GM23338 (cell line): ENCODE results near the gene ABI1. TPM values are rescaled to one million over a fixed set of nuclear protein-coding genes. Genes with fewer than 3 reads are reported as not detected.

Experiments used
- ATAC-seq: fragments of 200-7000 bp; cut with Tn5 transposase; 3 replicates; pipeline ENCODE4 v1.9.1; 2020
- DNase-seq: peaks from one replicate; pipeline ENCODE4 v3.0.0-alpha.2; 2015; ENCODE audit warnings: low spot score
- H2AFZ ChIP-seq: fragments of 200-600 bp; sonication (generic); 2 replicates; pipeline ENCODE4 v1.8.0; 2016; ENCODE audit warnings: antibody characterized with exemption, mild to moderate bottlenecking, moderate library complexity
- H3F3A ChIP-seq: fragments of 200-600 bp; sonication (generic); replicated peaks from 2 replicates; pipeline ENCODE4 v1.8.0; 2017; ENCODE audit warnings: antibody characterized with exemption, mixed run types, low read depth
- H3K27ac ChIP-seq: fragments of 200-600 bp; sonication (generic); 2 replicates; pipeline ENCODE4 v1.6.1; 2016; ENCODE audit warnings: low read depth
- H3K27me3 ChIP-seq: fragments of 200-600 bp; sonication (generic); 2 replicates; pipeline ENCODE4 v1.8.0; 2016; ENCODE audit warnings: mild to moderate bottlenecking, mixed run types, moderate library complexity; ENCODE audit not compliant: insufficient read depth
- H3K36me3 ChIP-seq: fragments of 200-600 bp; sonication (generic); 2 replicates; pipeline ENCODE4 v1.8.0; 2016; ENCODE audit warnings: mild to moderate bottlenecking; ENCODE audit not compliant: insufficient read depth
- H3K4me1 ChIP-seq: fragments of 200-600 bp; sonication (generic); 2 replicates; pipeline ENCODE4 v1.8.0; 2016; ENCODE audit warnings: mild to moderate bottlenecking, moderate library complexity; ENCODE audit not compliant: insufficient read depth
- H3K4me2 ChIP-seq: fragments of 200-600 bp; sonication (generic); 2 replicates; pipeline ENCODE4 v1.7.1; 2017; ENCODE audit warnings: mixed run types
- H3K4me3 ChIP-seq: fragments of 200-600 bp; sonication (generic); 2 replicates; pipeline ENCODE4 v1.6.1; 2016; ENCODE audit warnings: mixed run types
- H3K79me2 ChIP-seq: fragments of 200-600 bp; sonication (generic); replicated peaks from 2 replicates; pipeline ENCODE4 v1.8.0; 2017; ENCODE audit warnings: mild to moderate bottlenecking; ENCODE audit not compliant: insufficient read depth
- H3K9me2 ChIP-seq: fragments of 200-600 bp; sonication (generic); 2 replicates; pipeline ENCODE4 v1.8.0; 2017; ENCODE audit not compliant: insufficient read depth
- H4K20me1 ChIP-seq: fragments of 200-600 bp; sonication (generic); replicated peaks from 2 replicates; pipeline ENCODE4 v1.8.0; 2017; ENCODE audit warnings: mild to moderate bottlenecking; ENCODE audit not compliant: insufficient read depth
- H3K27ac Mint-ChIP-seq: 2 replicates; pipeline ENCODE4 v1.8.0; 2020; ENCODE audit warnings: inconsistent platforms, mild to moderate bottlenecking, moderate library complexity, mixed read lengths
- H3K27me3 Mint-ChIP-seq: 3 replicates; pipeline ENCODE4 v1.8.0; 2022; ENCODE audit warnings: low read depth, mild to moderate bottlenecking, moderate library complexity, mixed read lengths, inconsistent platforms; ENCODE audit not compliant: insufficient read depth, poor library complexity
- H3K36me3 Mint-ChIP-seq: 3 replicates; pipeline ENCODE4 v1.8.0; 2021; ENCODE audit warnings: low read depth, mild to moderate bottlenecking, inconsistent platforms, moderate library complexity, mixed read lengths
- H3K4me1 Mint-ChIP-seq: 3 replicates; pipeline ENCODE4 v1.8.0; 2020; ENCODE audit warnings: mild to moderate bottlenecking, inconsistent platforms, mixed read lengths
- H3K4me3 Mint-ChIP-seq: 3 replicates; pipeline ENCODE4 v1.8.0; 2021; ENCODE audit warnings: moderate library complexity, mild to moderate bottlenecking, inconsistent platforms, mixed read lengths
- H3K9me3 Mint-ChIP-seq: 3 replicates; pipeline ENCODE4 v1.8.0; 2020; ENCODE audit warnings: moderate library complexity, mild to moderate bottlenecking, inconsistent platforms, mixed read lengths
- CREB1 ChIP-seq: fragments of 250-450 bp; sonication (Bioruptor Pico); IDR thresholded peaks from 2 replicates; pipeline ENCODE4 v1.5.0; 2020; ENCODE audit warnings: low read depth, mild to moderate bottlenecking, moderate library complexity
- EZH2 ChIP-seq: fragments of 200-600 bp; sonication (generic); IDR thresholded peaks from one replicate; pipeline ENCODE4 v1.8.0; 2017; ENCODE audit warnings: antibody characterized with exemption, mild to moderate bottlenecking, low read depth; ENCODE audit not compliant: unreplicated experiment
- EZH2phosphoT487 ChIP-seq: fragments of 200-600 bp; sonication (generic); IDR thresholded peaks from one replicate; pipeline ENCODE4 v1.8.1; 2018; ENCODE audit warnings: antibody characterized with exemption; ENCODE audit not compliant: unreplicated experiment
- NANOG ChIP-seq: IDR thresholded peaks from 2 replicates; pipeline ENCODE4 v1.6.1; 2016; ENCODE audit warnings: antibody characterized with exemption, borderline replicate concordance
- POLR2AphosphoS5 ChIP-seq: IDR thresholded peaks from 2 replicates; pipeline ENCODE4 v1.6.1; 2016; ENCODE audit warnings: antibody characterized with exemption, low read depth
- STAT1 ChIP-seq: IDR thresholded peaks from one replicate; pipeline ENCODE4 v1.6.1; 2016; ENCODE audit warnings: antibody characterized with exemption; ENCODE audit not compliant: unreplicated experiment
- ZNF114 ChIP-seq: fragments of 250-450 bp; sonication (Bioruptor Pico); IDR thresholded peaks from 2 replicates; pipeline ENCODE4 v1.5.0; 2020; ENCODE audit warnings: mild to moderate bottlenecking, moderate library complexity
- ZNF331 ChIP-seq: fragments of 250-450 bp; sonication (Bioruptor Pico); IDR thresholded peaks from 2 replicates; pipeline ENCODE4 v1.5.0; 2020; ENCODE audit warnings: low read depth, mild to moderate bottlenecking, moderate library complexity
- polyA plus RNA-seq: library from polyadenylated mRNA; unstranded; fragments of >200 nt; fragmentation: Nextera tagmentation; extraction: Ambion mirVana; gene quantifications from 2 replicates; pipeline ENCODE4 v1.2.1, GENCODE V29; 2016
- total RNA-seq: library from RNA; depleted of rRNA; stranded (reverse); fragments of >200 nt; shearing (Covaris generic); gene quantifications from 2 replicates; pipeline ENCODE4 v1.2.3, GENCODE V29; 2014
- TF ChIP-seq, protein P1 (sequence below): IDR thresholded peaks from one replicate; pipeline ENCODE4 v1.6.1; 2018; ENCODE audit warnings: antibody characterized with exemption; ENCODE audit not compliant: unreplicated experiment
- TF ChIP-seq, protein P2 (sequence below), 2 experiments: fragments of 200-600 bp in 1 of 2; sonication (generic) in 1 of 2; conservative IDR thresholded peaks; 2 replicates each; pipeline versions ENCODE4 v1.5.1 to v1.6.1; 2016 to 2017; ENCODE audit warnings: antibody characterized with exemption in 2 of 2, low read depth in 2 of 2, mild to moderate bottlenecking in 2 of 2, moderate library complexity in 1 of 2
- TF ChIP-seq, protein P3 (sequence below): IDR thresholded peaks from 2 replicates; pipeline ENCODE4 v1.6.1; 2016; ENCODE audit warnings: antibody characterized with exemption

The ABI1 gene
- total and polyA plus RNA-seq, 2 experiments from 2014 or later: 22.3 to 30.7 TPM

DNA sequence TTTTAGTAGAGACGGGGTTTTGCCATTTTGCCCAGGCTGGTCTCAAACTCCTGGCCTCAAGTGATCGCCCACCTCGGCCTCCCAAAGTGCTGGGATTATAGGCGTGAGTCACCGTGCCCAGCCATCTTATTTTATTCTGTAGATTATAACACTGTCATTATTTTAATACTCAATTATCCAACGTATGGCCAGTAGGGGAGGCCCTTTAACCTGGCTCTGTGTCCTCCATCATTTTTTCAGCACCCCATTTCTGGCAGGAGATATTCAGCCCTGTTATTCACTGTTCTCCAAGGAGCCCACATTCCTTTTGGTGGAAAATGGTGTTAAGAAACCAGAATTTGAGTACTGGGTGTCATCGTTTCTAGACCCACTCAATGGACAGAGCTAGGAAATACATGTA, 131.8 kb downstream of the ABI1 start:
- Histone ChIP-seq H3K27ac (no peak overlapping the region), H3K9me2 (no peaks in the 10 kb centered on the region), H3K4me1 (no peaks in the 10 kb centered on the region), H2AFZ (no peak overlapping the region), H3K36me3 (0 out of 2 replicates have a peak, but pooled peaks cover 19% of the 10 kb centered on the region), H3F3A (no peaks in the 10 kb centered on the region), H3K4me2 (no peak overlapping the region), H3K4me3 (no peak overlapping the region), H3K27me3 (no peaks in the 10 kb centered on the region), H4K20me1 (peaks cover 7% of the 10 kb centered on the region; the same call in 1 of the 2 replicates), H3K79me2 (no peaks in the 10 kb centered on the region)
- Mint-ChIP-seq H3K27ac (no peak overlapping the region), H3K4me3 (no peak overlapping the region), H3K27me3 (peaks cover 4% of the 10 kb centered on the region), H3K9me3 (no peaks in the 10 kb centered on the region), H3K4me1 (peaks cover 6% of the 10 kb centered on the region; the same call in 1 of the 3 replicates), H3K36me3 (peaks cover 71% of the 10 kb centered on the region)
- DNase-seq (no peak), ATAC-seq (no peak)
- no peak for TF ChIP-seq STAT1
- TF ChIP-seq, protein P1, sequence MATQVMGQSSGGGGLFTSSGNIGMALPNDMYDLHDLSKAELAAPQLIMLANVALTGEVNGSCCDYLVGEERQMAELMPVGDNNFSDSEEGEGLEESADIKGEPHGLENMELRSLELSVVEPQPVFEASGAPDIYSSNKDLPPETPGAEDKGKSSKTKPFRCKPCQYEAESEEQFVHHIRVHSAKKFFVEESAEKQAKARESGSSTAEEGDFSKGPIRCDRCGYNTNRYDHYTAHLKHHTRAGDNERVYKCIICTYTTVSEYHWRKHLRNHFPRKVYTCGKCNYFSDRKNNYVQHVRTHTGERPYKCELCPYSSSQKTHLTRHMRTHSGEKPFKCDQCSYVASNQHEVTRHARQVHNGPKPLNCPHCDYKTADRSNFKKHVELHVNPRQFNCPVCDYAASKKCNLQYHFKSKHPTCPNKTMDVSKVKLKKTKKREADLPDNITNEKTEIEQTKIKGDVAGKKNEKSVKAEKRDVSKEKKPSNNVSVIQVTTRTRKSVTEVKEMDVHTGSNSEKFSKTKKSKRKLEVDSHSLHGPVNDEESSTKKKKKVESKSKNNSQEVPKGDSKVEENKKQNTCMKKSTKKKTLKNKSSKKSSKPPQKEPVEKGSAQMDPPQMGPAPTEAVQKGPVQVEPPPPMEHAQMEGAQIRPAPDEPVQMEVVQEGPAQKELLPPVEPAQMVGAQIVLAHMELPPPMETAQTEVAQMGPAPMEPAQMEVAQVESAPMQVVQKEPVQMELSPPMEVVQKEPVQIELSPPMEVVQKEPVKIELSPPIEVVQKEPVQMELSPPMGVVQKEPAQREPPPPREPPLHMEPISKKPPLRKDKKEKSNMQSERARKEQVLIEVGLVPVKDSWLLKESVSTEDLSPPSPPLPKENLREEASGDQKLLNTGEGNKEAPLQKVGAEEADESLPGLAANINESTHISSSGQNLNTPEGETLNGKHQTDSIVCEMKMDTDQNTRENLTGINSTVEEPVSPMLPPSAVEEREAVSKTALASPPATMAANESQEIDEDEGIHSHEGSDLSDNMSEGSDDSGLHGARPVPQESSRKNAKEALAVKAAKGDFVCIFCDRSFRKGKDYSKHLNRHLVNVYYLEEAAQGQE: no peak
- no peak for TF ChIP-seq ZNF114
- TF ChIP-seq, protein P2, sequence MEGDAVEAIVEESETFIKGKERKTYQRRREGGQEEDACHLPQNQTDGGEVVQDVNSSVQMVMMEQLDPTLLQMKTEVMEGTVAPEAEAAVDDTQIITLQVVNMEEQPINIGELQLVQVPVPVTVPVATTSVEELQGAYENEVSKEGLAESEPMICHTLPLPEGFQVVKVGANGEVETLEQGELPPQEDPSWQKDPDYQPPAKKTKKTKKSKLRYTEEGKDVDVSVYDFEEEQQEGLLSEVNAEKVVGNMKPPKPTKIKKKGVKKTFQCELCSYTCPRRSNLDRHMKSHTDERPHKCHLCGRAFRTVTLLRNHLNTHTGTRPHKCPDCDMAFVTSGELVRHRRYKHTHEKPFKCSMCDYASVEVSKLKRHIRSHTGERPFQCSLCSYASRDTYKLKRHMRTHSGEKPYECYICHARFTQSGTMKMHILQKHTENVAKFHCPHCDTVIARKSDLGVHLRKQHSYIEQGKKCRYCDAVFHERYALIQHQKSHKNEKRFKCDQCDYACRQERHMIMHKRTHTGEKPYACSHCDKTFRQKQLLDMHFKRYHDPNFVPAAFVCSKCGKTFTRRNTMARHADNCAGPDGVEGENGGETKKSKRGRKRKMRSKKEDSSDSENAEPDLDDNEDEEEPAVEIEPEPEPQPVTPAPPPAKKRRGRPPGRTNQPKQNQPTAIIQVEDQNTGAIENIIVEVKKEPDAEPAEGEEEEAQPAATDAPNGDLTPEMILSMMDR (conservative IDR thresholded peaks at IDR 0.05; ENCODE audit: low read depth in 2 of 2): peak; percentile 27 to 40; a peak in 3 of 4 replicates

DNA sequence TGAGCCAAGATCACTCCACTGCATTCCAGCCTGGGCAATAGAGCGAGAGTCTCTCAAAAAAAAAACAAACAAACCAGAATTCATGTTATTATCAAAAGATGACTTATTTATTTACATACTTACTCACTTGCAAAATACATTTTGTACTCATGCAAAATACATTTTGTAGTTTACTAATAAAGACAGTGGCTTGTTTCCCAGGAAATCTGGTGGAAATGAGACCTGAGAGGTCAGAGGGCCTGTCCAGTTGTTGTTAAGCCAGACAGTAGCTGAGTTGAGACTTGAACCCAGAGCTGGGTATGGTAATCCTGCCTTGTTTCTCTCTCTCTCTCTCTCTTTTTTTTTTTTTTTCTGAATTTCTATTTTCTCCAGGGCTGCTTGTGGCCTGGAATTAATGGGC, 133.8 kb downstream of the ABI1 start:
- Histone ChIP-seq H3K79me2 (no peaks in the 10 kb centered on the region), H3K4me2 (no peak overlapping the region), H3K27ac (no peak overlapping the region), H3K36me3 (0 out of 2 replicates have a peak, but pooled peaks cover 19% of the 10 kb centered on the region), H3K27me3 (no peaks in the 10 kb centered on the region), H3F3A (no peaks in the 10 kb centered on the region), H3K4me3 (no peak overlapping the region), H2AFZ (no peak overlapping the region), H3K9me2 (no peaks in the 10 kb centered on the region), H3K4me1 (no peaks in the 10 kb centered on the region), H4K20me1 (0 out of 2 replicates have a peak, but pooled peaks cover under 1% of the 10 kb centered on the region)
- TF ChIP-seq ZNF114: no peak
- TF ChIP-seq, protein P1: no peak
- no peak for TF ChIP-seq EZH2
- TF ChIP-seq, protein P3, sequence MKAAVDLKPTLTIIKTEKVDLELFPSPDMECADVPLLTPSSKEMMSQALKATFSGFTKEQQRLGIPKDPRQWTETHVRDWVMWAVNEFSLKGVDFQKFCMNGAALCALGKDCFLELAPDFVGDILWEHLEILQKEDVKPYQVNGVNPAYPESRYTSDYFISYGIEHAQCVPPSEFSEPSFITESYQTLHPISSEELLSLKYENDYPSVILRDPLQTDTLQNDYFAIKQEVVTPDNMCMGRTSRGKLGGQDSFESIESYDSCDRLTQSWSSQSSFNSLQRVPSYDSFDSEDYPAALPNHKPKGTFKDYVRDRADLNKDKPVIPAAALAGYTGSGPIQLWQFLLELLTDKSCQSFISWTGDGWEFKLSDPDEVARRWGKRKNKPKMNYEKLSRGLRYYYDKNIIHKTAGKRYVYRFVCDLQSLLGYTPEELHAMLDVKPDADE: no peak
- TF ChIP-seq CREB1 (CRISPR knock-in tag): no peak
- no peak for TF ChIP-seq EZH2phosphoT487
- TF ChIP-seq POLR2AphosphoS5: no peak
- no peak for TF ChIP-seq ZNF331 (CRISPR knock-in tag)
- TF ChIP-seq, protein P2 (conservative IDR thresholded peaks at IDR 0.05; ENCODE audit: low read depth in 2 of 2): no peak
- no peak for TF ChIP-seq NANOG
- H3K4me3 Mint-ChIP-seq: no peak overlapping the region
- ATAC-seq (no peak), DNase-seq (no peak)
- no peak overlapping the region for H3K27ac Mint-ChIP-seq
- no peaks in the 10 kb centered on the region for H3K27me3 Mint-ChIP-seq
- no peaks in the 10 kb centered on the region for H3K9me3 Mint-ChIP-seq
- H3K4me1 Mint-ChIP-seq: no peaks in the 10 kb centered on the region
- H3K36me3 Mint-ChIP-seq: peaks cover 71% of the 10 kb centered on the region
